Thyroid gland (tissue), 4 donors: Measurements from ENCODE around the gene OR2T10.
"Not testable (repeated sequence)": the region's sequence is repeated elsewhere in the genome, so short reads cannot be mapped to it uniquely, and the experiment has no call there.

ENCODE experiments used
- POLR2A ChIP-seq, 2 donors: fragments of 450-650 bp; IDR thresholded peaks; one replicate each; pipeline ENCODE4 v1.6.1; 2017; ENCODE audit warnings: antibody characterized with exemption in 2 of 2, mild to moderate bottlenecking in 2 of 2, moderate library complexity in 1 of 2
- TF ChIP-seq, protein P1 (sequence below), 6 experiments: fragments of 200-600 bp in 3 of 6; fragments of 450-650 bp in 3 of 6; sonication (generic) in 3 of 6; IDR thresholded peaks; one replicate each; pipeline ENCODE4 v1.5.1; 2016 to 2019; ENCODE audit warnings: antibody characterized with exemption in 6 of 6, mild to moderate bottlenecking in 2 of 6, inconsistent platforms in 1 of 6, moderate library complexity in 1 of 6

DNA sequence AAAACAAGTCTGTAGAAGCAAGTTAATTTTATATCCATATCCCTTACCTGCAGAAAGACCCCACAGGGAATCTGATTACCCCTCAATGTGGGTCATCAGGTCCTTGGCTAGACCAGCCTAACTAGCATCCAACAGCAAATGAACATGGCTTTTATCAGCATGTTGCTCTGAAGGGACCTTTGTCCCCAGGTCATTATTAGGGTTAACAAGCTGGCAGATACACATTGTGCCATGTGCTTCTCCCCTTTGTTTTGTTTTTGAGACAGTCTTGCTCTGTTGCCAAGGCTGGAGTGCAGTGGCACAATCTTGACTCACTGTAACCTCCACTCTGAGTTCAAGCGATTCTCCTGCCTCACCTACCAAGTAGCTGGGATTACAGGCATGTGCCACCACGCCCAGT, 37.5 kb upstream of the OR2T10 start, which contains the start of gene OR2T11:
- TF ChIP-seq, protein P1, sequence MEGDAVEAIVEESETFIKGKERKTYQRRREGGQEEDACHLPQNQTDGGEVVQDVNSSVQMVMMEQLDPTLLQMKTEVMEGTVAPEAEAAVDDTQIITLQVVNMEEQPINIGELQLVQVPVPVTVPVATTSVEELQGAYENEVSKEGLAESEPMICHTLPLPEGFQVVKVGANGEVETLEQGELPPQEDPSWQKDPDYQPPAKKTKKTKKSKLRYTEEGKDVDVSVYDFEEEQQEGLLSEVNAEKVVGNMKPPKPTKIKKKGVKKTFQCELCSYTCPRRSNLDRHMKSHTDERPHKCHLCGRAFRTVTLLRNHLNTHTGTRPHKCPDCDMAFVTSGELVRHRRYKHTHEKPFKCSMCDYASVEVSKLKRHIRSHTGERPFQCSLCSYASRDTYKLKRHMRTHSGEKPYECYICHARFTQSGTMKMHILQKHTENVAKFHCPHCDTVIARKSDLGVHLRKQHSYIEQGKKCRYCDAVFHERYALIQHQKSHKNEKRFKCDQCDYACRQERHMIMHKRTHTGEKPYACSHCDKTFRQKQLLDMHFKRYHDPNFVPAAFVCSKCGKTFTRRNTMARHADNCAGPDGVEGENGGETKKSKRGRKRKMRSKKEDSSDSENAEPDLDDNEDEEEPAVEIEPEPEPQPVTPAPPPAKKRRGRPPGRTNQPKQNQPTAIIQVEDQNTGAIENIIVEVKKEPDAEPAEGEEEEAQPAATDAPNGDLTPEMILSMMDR (IDR thresholded peaks at IDR 0.05): not testable (repeated sequence)
- TF ChIP-seq POLR2A (IDR thresholded peaks at IDR 0.05): not testable (repeated sequence)
